K562 (cell line): ENCODE measurements around the gene TFCP2. TPM values are rescaled to one million over a fixed set of nuclear protein-coding genes. Genes with fewer than 3 reads are reported as not detected.
A peak's percentile ranks its signal among the peaks of the same experiment; 100 is the strongest.

Source experiments
- ATF1 ChIP-seq, 2 experiments: fragments of 450-650 bp in 1 of 2; IDR thresholded peaks; 2 replicates each; pipeline ENCODE4 v1.6.1; 2016; ENCODE audit warnings: missing compliant biosample characterization in 1 of 2, missing genetic modification characterization in 1 of 2
- CTCFL ChIP-seq: IDR thresholded peaks from 2 replicates; pipeline ENCODE4 v1.6.1; 2011; ENCODE audit warnings: borderline replicate concordance, low read depth, mild to moderate bottlenecking, moderate library complexity, low read length; ENCODE audit not compliant: insufficient read depth, poor library complexity, severe bottlenecking
- CUX1 ChIP-seq: fragments of 200-800 bp; sonication (Bioruptor generic); IDR thresholded peaks from 2 replicates; pipeline ENCODE4 v1.6.1; 2016; ENCODE audit warnings: missing genetic modification characterization, missing compliant biosample characterization
- ERF ChIP-seq: fragments of 450-650 bp; formaldehyde crosslinking; IDR thresholded peaks from 2 replicates; pipeline ENCODE4 v1.4.0; 2020; ENCODE audit warnings: mild to moderate bottlenecking, mixed read lengths
- FOSL1 ChIP-seq: fragments of 200-800 bp; sonication (Bioruptor generic); conservative IDR thresholded peaks from 2 replicates; pipeline ENCODE4 v1.6.1; 2016; ENCODE audit warnings: missing genetic modification characterization, missing compliant biosample characterization
- GABPB2 ChIP-seq: fragments of 250-450 bp; sonication (Bioruptor Pico); conservative IDR thresholded peaks from 2 replicates; pipeline ENCODE4 v1.5.1; 2021; ENCODE audit warnings: mild to moderate bottlenecking
- MAFK ChIP-seq: IDR thresholded peaks from 2 replicates; pipeline ENCODE4 v1.6.1; 2011; ENCODE audit warnings: low read length, improper control_type of control experiment
- MAZ ChIP-seq, 2 experiments: fragments of 450-650 bp in 1 of 2; sonication (generic) in 1 of 2; formaldehyde crosslinking; IDR thresholded peaks in 1 of 2; conservative IDR thresholded peaks in 1 of 2; 2 replicates each; pipeline versions ENCODE4 v1.4.0 to v1.5.0; 2020; ENCODE audit warnings: mild to moderate bottlenecking in 1 of 2, missing genetic modification reagents in 1 of 2
- PHTF2 ChIP-seq: fragments of 250-450 bp; sonication (Bioruptor Pico); IDR thresholded peaks from 2 replicates; pipeline ENCODE4 v1.5.0; 2021; ENCODE audit warnings: mild to moderate bottlenecking
- SMARCC2 ChIP-seq: fragments of 450-650 bp; IDR thresholded peaks from 2 replicates; pipeline ENCODE4 v1.6.1; 2017; ENCODE audit warnings: antibody characterized with exemption, moderate library complexity, mild to moderate bottlenecking, low read depth
- SOX6 ChIP-seq: fragments of 450-650 bp; IDR thresholded peaks from 2 replicates; pipeline ENCODE4 v1.6.1; 2014; ENCODE audit warnings: mild to moderate bottlenecking
- TAF1 ChIP-seq: IDR thresholded peaks from 2 replicates; pipeline ENCODE4 v1.6.1; 2011; ENCODE audit warnings: mild to moderate bottlenecking, low read length, moderate library complexity; ENCODE audit not compliant: insufficient read depth, control insufficient read depth, severe bottlenecking; ENCODE audit errors: extremely low read depth
- polyA plus RNA-seq, 8 experiments: library from polyadenylated mRNA; depleted of rRNA in 4 of 8; stranded (reverse) in 5 of 8; unstranded in 3 of 8; fragments of >200 nt; fragmentation: Nextera tagmentation in 2 of 8; fragmentation: Illumina TruSeq in 1 of 8; extraction: Ambion mirVana in 2 of 8; extraction: Trizol in 1 of 8; gene quantifications; 2 replicates each; pipeline versions ENCODE4 v1.2.1 to v1.2.3, GENCODE V29; 2011 to 2014; ENCODE audit warnings: inconsistent platforms in 1 of 8, missing spikeins in 1 of 8
- total RNA-seq, 7 experiments: library from RNA; depleted of rRNA in 6 of 7; stranded (reverse); fragments of >200 nt in 6 of 7; fragmentation: Illumina TruSeq in 2 of 7; extraction: Trizol in 2 of 7; gene quantifications; 2 replicates each; pipeline versions ENCODE4 v1.2.1 to v1.2.3, GENCODE V29; 2011 to 2021; ENCODE audit warnings: low replicate concordance in 1 of 7
- TF ChIP-seq, protein P1 (sequence below): sonication (generic); formaldehyde crosslinking; IDR thresholded peaks from 2 replicates; pipeline ENCODE4 v1.8.1; 2022; ENCODE audit warnings: missing genetic modification reagents

The TFCP2 gene
- total and polyA plus RNA-seq, 9 of the 15 experiments (the other 6 are each of a cell fraction or from before 2014, with no cell fraction given) = 8.0 to 38.9 (median 19.3) TPM

GRCh38 chr12:51172515-51173431 is at the start of gene TFCP2 (continued):
- TF ChIP-seq GABPB2 = no peak
- no peak for TF ChIP-seq SOX6
- TF ChIP-seq SMARCC2 = no peak
- TF ChIP-seq ERF (CRISPR knock-in tag) = no peak
- TF ChIP-seq MAFK = no peak
- TF ChIP-seq CUX1 = no peak
- TF ChIP-seq CTCFL = no peak
- peak; percentile 71 for TF ChIP-seq ATF1 (CRISPR knock-in tag; IDR thresholded peaks at IDR 0.05)
- peak; percentile 100 for TF ChIP-seq ATF1 (tag; IDR thresholded peaks at IDR 0.05)
- peak; percentile 51; the same call in 1 of the 2 replicates for TF ChIP-seq FOSL1 (tag)
- peak; percentile 93 to 98 for TF ChIP-seq MAZ (CRISPR knock-in tag; conservative IDR thresholded peaks at IDR 0.05 in 1 of 2, IDR thresholded peaks at IDR 0.05 in 1 of 2)
- TF ChIP-seq, protein P1, sequence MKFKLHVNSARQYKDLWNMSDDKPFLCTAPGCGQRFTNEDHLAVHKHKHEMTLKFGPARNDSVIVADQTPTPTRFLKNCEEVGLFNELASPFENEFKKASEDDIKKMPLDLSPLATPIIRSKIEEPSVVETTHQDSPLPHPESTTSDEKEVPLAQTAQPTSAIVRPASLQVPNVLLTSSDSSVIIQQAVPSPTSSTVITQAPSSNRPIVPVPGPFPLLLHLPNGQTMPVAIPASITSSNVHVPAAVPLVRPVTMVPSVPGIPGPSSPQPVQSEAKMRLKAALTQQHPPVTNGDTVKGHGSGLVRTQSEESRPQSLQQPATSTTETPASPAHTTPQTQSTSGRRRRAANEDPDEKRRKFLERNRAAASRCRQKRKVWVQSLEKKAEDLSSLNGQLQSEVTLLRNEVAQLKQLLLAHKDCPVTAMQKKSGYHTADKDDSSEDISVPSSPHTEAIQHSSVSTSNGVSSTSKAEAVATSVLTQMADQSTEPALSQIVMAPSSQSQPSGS (CRISPR knock-in tag) = no peak
- TF ChIP-seq TAF1 = peak; percentile 78
- no peak for TF ChIP-seq PHTF2 (CRISPR knock-in tag)
